SU-DHL-6 (cell line): ENCODE results near the gene SUMO2.

ENCODE experiments used
- H2AFZ ChIP-seq: fragments of 200-600 bp; sonication (generic); 2 replicates; pipeline ENCODE4 v1.6.1; 2014; ENCODE audit warnings: low read depth, mild to moderate bottlenecking, moderate library complexity, mixed read lengths, antibody characterized with exemption, low read length; ENCODE audit not compliant: severe bottlenecking
- H3F3A ChIP-seq: fragments of 200-600 bp; shearing (Covaris generic); 2 replicates; pipeline ENCODE4 v1.6.0; 2016; ENCODE audit warnings: antibody characterized with exemption, mild to moderate bottlenecking; ENCODE audit not compliant: insufficient read depth
- H3K27ac ChIP-seq: fragments of 200-600 bp; sonication (generic); 2 replicates; pipeline ENCODE4 v1.5.1; 2016; ENCODE audit warnings: low read depth, mild to moderate bottlenecking, low read length, moderate library complexity, mixed read lengths
- H3K27me3 ChIP-seq: fragments of 200-600 bp; sonication (generic), shearing (Covaris generic); 2 replicates; pipeline ENCODE4 v1.6.0; 2014; ENCODE audit warnings: mild to moderate bottlenecking, low read length
- H3K36me3 ChIP-seq: fragments of 200-600 bp; sonication (generic); 2 replicates; pipeline ENCODE4 v1.6.1; 2014; ENCODE audit warnings: mild to moderate bottlenecking, low read length, mixed read lengths
- H3K4me2 ChIP-seq: fragments of 300-600, 200-600 bp; shearing (Covaris generic), sonication (generic); 2 replicates; pipeline ENCODE4 v1.6.0; 2014; ENCODE audit warnings: low read length, low read depth, mild to moderate bottlenecking; ENCODE audit not compliant: poor library complexity, severe bottlenecking
- H3K4me3 ChIP-seq: fragments of 200-600 bp; sonication (generic); 2 replicates; pipeline ENCODE4 v1.5.1; 2014; ENCODE audit warnings: antibody characterized with exemption, low read length, mild to moderate bottlenecking, mixed read lengths; ENCODE audit not compliant: insufficient read depth, poor library complexity, severe bottlenecking
- H3K79me2 ChIP-seq: fragments of 200-600 bp; sonication (generic); 2 replicates; pipeline ENCODE4 v1.6.1; 2014; ENCODE audit warnings: mild to moderate bottlenecking, low read length, moderate library complexity; ENCODE audit not compliant: insufficient read depth
- H3K9ac ChIP-seq: fragments of 200-600 bp; sonication (generic); 2 replicates; pipeline ENCODE4 v1.7.0; 2014; ENCODE audit warnings: mild to moderate bottlenecking, low read length
- H3K9me2 ChIP-seq: fragments of 200-600 bp; sonication (generic); replicated peaks from 2 replicates; pipeline ENCODE4 v1.6.1; 2014; ENCODE audit warnings: low read length; ENCODE audit not compliant: insufficient read depth
- H3K9me3 ChIP-seq: fragments of 200-600 bp; sonication (generic); 2 replicates; pipeline ENCODE4 v1.6.1; 2014; ENCODE audit warnings: low read length, mixed read lengths; ENCODE audit not compliant: insufficient read depth
- H4K20me1 ChIP-seq: fragments of 200-600 bp; sonication (generic); 2 replicates; pipeline ENCODE4 v1.6.1; 2014; ENCODE audit warnings: low read depth, mild to moderate bottlenecking, antibody characterized with exemption, low read length, moderate library complexity, mixed read lengths
- EZH2phosphoT487 ChIP-seq: fragments of 200-600 bp; sonication (generic), shearing (Covaris generic); conservative IDR thresholded peaks from 2 replicates; pipeline ENCODE4 v1.6.1; 2018; ENCODE audit warnings: mild to moderate bottlenecking, antibody characterized with exemption, low read length, moderate library complexity, mixed read lengths
- TF ChIP-seq, protein P1 (sequence below): fragments of 200-600 bp; sonication (generic); IDR thresholded peaks from one replicate; pipeline ENCODE4 v1.5.1; 2017; ENCODE audit warnings: antibody characterized with exemption, mild to moderate bottlenecking, low read length, moderate library complexity; ENCODE audit not compliant: insufficient read depth, poor library complexity, severe bottlenecking

The SUMO2 gene

GRCh38 chr17:75146592-75146991, 36.2 kb downstream of the SUMO2 start:
- H3K36me3 ChIP-seq = peaks cover 37% of the 10 kb centered on the region

DNA sequence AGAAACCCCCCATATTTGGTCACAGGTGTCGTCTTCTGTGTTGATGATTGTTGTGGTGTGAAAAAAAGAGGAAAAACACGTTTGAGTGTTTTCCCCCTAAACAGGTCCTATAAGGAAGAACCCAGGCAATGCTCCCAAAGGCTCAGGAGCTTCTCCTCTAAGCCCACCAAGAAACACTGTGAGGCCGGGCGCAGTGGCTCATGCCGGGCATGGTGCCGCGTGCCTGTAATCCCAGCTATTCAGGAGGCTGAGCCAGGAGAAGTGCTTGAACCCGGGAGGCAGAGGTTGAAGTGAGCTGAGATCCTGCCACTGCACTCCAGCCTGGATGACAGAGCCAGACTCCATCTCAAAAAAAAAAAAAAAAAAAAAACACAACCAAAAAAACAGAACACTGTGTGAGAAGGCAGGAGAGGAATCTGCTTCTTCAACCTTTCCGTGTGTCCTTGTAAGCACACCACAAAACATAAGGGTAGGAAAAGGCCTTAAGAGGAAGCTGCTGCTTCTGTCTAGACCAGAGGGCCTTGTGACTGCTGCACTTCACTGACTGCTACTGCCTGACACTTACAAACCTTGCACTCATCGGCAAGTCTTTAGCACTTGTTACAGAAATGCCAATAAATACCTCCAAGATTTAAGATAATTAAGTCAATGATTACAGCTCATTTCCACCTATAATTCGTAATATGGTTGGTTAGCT, 37.8 kb downstream of the SUMO2 start:
- H3K4me3 ChIP-seq = no peak overlapping the region
- H3K79me2 ChIP-seq = peaks cover 26% of the 10 kb centered on the region
- H3K4me2 ChIP-seq = no peak overlapping the region
- no peak overlapping the region for H3K9ac ChIP-seq
- H3K27ac ChIP-seq = no peak overlapping the region
- H2AFZ ChIP-seq = no peak overlapping the region
- no peaks in the 10 kb centered on the region for H3K27me3 ChIP-seq
- no peak for TF ChIP-seq EZH2phosphoT487
- TF ChIP-seq, protein P1, sequence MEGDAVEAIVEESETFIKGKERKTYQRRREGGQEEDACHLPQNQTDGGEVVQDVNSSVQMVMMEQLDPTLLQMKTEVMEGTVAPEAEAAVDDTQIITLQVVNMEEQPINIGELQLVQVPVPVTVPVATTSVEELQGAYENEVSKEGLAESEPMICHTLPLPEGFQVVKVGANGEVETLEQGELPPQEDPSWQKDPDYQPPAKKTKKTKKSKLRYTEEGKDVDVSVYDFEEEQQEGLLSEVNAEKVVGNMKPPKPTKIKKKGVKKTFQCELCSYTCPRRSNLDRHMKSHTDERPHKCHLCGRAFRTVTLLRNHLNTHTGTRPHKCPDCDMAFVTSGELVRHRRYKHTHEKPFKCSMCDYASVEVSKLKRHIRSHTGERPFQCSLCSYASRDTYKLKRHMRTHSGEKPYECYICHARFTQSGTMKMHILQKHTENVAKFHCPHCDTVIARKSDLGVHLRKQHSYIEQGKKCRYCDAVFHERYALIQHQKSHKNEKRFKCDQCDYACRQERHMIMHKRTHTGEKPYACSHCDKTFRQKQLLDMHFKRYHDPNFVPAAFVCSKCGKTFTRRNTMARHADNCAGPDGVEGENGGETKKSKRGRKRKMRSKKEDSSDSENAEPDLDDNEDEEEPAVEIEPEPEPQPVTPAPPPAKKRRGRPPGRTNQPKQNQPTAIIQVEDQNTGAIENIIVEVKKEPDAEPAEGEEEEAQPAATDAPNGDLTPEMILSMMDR = no peak
- H4K20me1 ChIP-seq = 0 out of 2 replicates have a peak, but pooled peaks cover 13% of the 10 kb centered on the region
- peaks cover 6% of the 10 kb centered on the region; the same call in 1 of the 2 replicates for H3F3A ChIP-seq
- no peaks in the 10 kb centered on the region for H3K9me2 ChIP-seq
- no peaks in the 10 kb centered on the region for H3K9me3 ChIP-seq
- peaks cover 41% of the 10 kb centered on the region for H3K36me3 ChIP-seq

More at GRCh38 chr17:75146592-75146991, 36.2 kb downstream of the SUMO2 start:
- no peak overlapping the region for H3K9ac ChIP-seq
- H3K79me2 ChIP-seq = peaks cover 43% of the 10 kb centered on the region
- H3K9me2 ChIP-seq = no peaks in the 10 kb centered on the region
- no peak overlapping the region for H3K4me3 ChIP-seq
- 0 out of 2 replicates have a peak, but pooled peaks cover 6% of the 10 kb centered on the region for H3F3A ChIP-seq
- no peak overlapping the region for H3K27ac ChIP-seq
- 0 out of 2 replicates have a peak, but pooled peaks cover 13% of the 10 kb centered on the region for H4K20me1 ChIP-seq
- no peaks in the 10 kb centered on the region for H3K9me3 ChIP-seq
- H2AFZ ChIP-seq = no peak overlapping the region
- TF ChIP-seq, protein P1 = no peak
- no peak for TF ChIP-seq EZH2phosphoT487
- no peak overlapping the region for H3K4me2 ChIP-seq
- H3K27me3 ChIP-seq = no peaks in the 10 kb centered on the region

- Histone ChIP-seq H3F3A (peaks cover 21% of the 10 kb centered on the region), H2AFZ (no peak overlapping the region), H3K79me2 (peaks cover under 1% of the 10 kb centered on the region; the same call in 1 of the 2 replicates), H3K4me3 (no peak overlapping the region), H3K27me3 (no peaks in the 10 kb centered on the region), H4K20me1 (0 out of 2 replicates have a peak, but pooled peaks cover 7% of the 10 kb centered on the region), H3K9me2 (no peaks in the 10 kb centered on the region), H3K9ac (no peak overlapping the region), H3K4me2 (no peak overlapping the region), H3K27ac (no peak overlapping the region), H3K9me3 (no peaks in the 10 kb centered on the region), H3K36me3 (peaks cover 45% of the 10 kb centered on the region)
- TF ChIP-seq EZH2phosphoT487 = no peak
- TF ChIP-seq, protein P1 = no peak
These were observed 40.4 kb downstream of the SUMO2 start for GRCh38 chr17:75142236-75142971.
